ENCODE data around the gene CUX1. TPM values are rescaled to one million over a fixed set of nuclear protein-coding genes. Genes with fewer than 3 reads are reported as not detected.

The CUX1 gene
- total RNA-seq, 1 experiment from 2014 or later, result 53.5 TPM

- H4K20me1 ChIP-seq (ENCODE audit: control insufficient read depth, insufficient read depth, insufficient read length), result no peaks in the 10 kb centered on the region
- H3K27ac ChIP-seq (ENCODE audit: insufficient read length, low read depth, low read length), result no peak overlapping the region
- H4K8ac ChIP-seq (replicated peaks; ENCODE audit: insufficient read length, low read depth, low read length), result no peak overlapping the region
- Mint-ChIP-seq H3K9me3 (no peaks in the 10 kb centered on the region), H3K27me3 (ENCODE audit: low read depth) (no peaks in the 10 kb centered on the region), H3K36me3 (ENCODE audit: insufficient read depth in 1 of 3, low read depth in 3 of 3) (peaks cover 8 to 26% (median 17%) of the 10 kb centered on the region in 3 experiments), H3K4me3 (no peak overlapping the region), H3K4me1 (peaks cover 0 to 11% of the 10 kb centered on the region in 2 experiments; a peak in 3 of 4 replicates), H3K27ac (peak overlapping the region in 2 of 3 experiments; percentile 45 to 48; a peak in 2 of 7 replicates)
- no peaks in the 10 kb centered on the region for H3K9me3 ChIP-seq (ENCODE audit: control insufficient read depth, low read depth, low read length)
- WGBS (ENCODE audit: extremely low coverage, insufficient read length, low lambda C conversion rate), result no CpG with 5 or more reads among the region's 10 CpGs
- no peak overlapping the region for H3K4me2 ChIP-seq (ENCODE audit: insufficient read depth, insufficient read length, low read length)
- no peaks in the 10 kb centered on the region for H3K23me2 ChIP-seq (ENCODE audit: insufficient read length, low read depth, low read length, poor library complexity, severe bottlenecking)
- no peak overlapping the region for H2BK12ac ChIP-seq (ENCODE audit: insufficient read length, low read depth, low read length)
- H2BK20ac ChIP-seq (ENCODE audit: low read depth, low read length, poor library complexity, severe bottlenecking), result no peak overlapping the region
- no peak overlapping the region for H4K91ac ChIP-seq (ENCODE audit: insufficient read length, low read depth, low read length)
- H4K5ac ChIP-seq (ENCODE audit: insufficient read length, low read depth, low read length), result no peak overlapping the region
- H3K18ac ChIP-seq (ENCODE audit: insufficient read length, low read depth, low read length), result no peak overlapping the region
- no peak overlapping the region for H2BK120ac ChIP-seq (ENCODE audit: low read depth, low read length, poor library complexity, severe bottlenecking)
- no peak overlapping the region for H3T11ph ChIP-seq (ENCODE audit: low read length)
- no peak overlapping the region for H2AFZ ChIP-seq (ENCODE audit: low read length)
- H2AK5ac ChIP-seq (ENCODE audit: insufficient read length, low read length), result no peak overlapping the region
- TF ChIP-seq, protein P1, sequence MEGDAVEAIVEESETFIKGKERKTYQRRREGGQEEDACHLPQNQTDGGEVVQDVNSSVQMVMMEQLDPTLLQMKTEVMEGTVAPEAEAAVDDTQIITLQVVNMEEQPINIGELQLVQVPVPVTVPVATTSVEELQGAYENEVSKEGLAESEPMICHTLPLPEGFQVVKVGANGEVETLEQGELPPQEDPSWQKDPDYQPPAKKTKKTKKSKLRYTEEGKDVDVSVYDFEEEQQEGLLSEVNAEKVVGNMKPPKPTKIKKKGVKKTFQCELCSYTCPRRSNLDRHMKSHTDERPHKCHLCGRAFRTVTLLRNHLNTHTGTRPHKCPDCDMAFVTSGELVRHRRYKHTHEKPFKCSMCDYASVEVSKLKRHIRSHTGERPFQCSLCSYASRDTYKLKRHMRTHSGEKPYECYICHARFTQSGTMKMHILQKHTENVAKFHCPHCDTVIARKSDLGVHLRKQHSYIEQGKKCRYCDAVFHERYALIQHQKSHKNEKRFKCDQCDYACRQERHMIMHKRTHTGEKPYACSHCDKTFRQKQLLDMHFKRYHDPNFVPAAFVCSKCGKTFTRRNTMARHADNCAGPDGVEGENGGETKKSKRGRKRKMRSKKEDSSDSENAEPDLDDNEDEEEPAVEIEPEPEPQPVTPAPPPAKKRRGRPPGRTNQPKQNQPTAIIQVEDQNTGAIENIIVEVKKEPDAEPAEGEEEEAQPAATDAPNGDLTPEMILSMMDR (conservative IDR thresholded peaks at IDR 0.05), result no peak
- H3K56ac ChIP-seq (ENCODE audit: insufficient read length, low read depth, low read length), result no peak overlapping the region
- H2BK5ac ChIP-seq (ENCODE audit: insufficient read length, low read length), result no peak overlapping the region
- H3K79me2 ChIP-seq (ENCODE audit: insufficient read depth, low read length), result no peaks in the 10 kb centered on the region
- H3K9ac ChIP-seq (ENCODE audit: extremely low read depth, insufficient read length, low read length), result no peak overlapping the region
- H2BK15ac ChIP-seq (ENCODE audit: low read depth, low read length), result no peak overlapping the region
- H3K4me1 ChIP-seq (ENCODE audit: insufficient read depth, low read length), result no peaks in the 10 kb centered on the region
- H3K27me3 ChIP-seq (ENCODE audit: insufficient read depth, low read length), result no peaks in the 10 kb centered on the region
- no peak overlapping the region for H3K4ac ChIP-seq (ENCODE audit: low read depth, low read length)
- H3K14ac ChIP-seq (ENCODE audit: insufficient read depth, low read length), result no peak overlapping the region
- H3K79me1 ChIP-seq (ENCODE audit: insufficient read depth, low read depth, low read length, poor library complexity, severe bottlenecking), result no peaks in the 10 kb centered on the region
- no peak overlapping the region for H3K23ac ChIP-seq (ENCODE audit: insufficient read length, low read depth, low read length)
- no peak for DNase-seq
These were observed 329.6 kb downstream of the CUX1 start for GRCh38 chr7:102147008-102147407.

Data from H9 (cell line).